GM12878 (cell line): Measurements from ENCODE around the gene BEST2. TPM values are rescaled to one million over a fixed set of nuclear protein-coding genes. Genes with fewer than 3 reads are reported as not detected.

Source experiments
- ATAC-seq: fragments of 200-7000 bp; cut with Tn5 transposase; 3 replicates; pipeline ENCODE4 v1.9.1; 2020; ENCODE audit warnings: mild to moderate bottlenecking, moderate library complexity
- BruUV-seq: library from RNA; stranded (reverse); fragments of 400-500 nt; replicated peaks from 2 replicates; lab custom pipeline; 2021; lab: Mats Ljungman, UMichigan
- CTCF ChIA-PET: fragments of 300-600 bp; sonication (Branson Sonifier 250); formaldehyde crosslinking; extraction: SDS; loops from one replicate; lab custom pipeline; 2021; ENCODE audit warnings: inconsistent platforms; lab: Yijun Ruan, JAX
- POLR2A ChIA-PET: fragments of 350-600 bp; formaldehyde crosslinking; extraction: SDS; loops from one replicate; lab custom pipeline; 2021; ENCODE audit warnings: inconsistent platforms; lab: Charles Lee
- RAD21 ChIA-PET: fragments of 300-600 bp; sonication (Branson Sonifier 250); formaldehyde crosslinking; loops from one replicate; lab custom pipeline; 2023; ENCODE audit warnings: antibody characterized with exemption; ENCODE audit not compliant: unreplicated experiment; lab: Charles Lee
- SMC1A ChIA-PET: fragments of 300-600 bp; sonication (Branson Sonifier 250); formaldehyde crosslinking; loops from one replicate; lab custom pipeline; 2023; ENCODE audit not compliant: unreplicated experiment, uncharacterized antibody; lab: Charles Lee
- DNase-seq: peaks from one replicate; pipeline ENCODE4 v3.0.0-alpha.2; 2011; ENCODE audit warnings: low read depth, low spot score
- FAIRE-seq: peaks from 3 replicates; lab custom pipeline; 2011; peaks lifted over from hg19 to GRCh38; lab: Jason Lieb, UNC
- H2AFZ ChIP-seq: 2 replicates; pipeline ENCODE4 v1.6.0; 2011; ENCODE audit warnings: low read depth, low read length, control low read depth; ENCODE audit not compliant: control insufficient read depth
- H3K27ac ChIP-seq: 2 replicates; pipeline ENCODE4 v1.5.1; 2011; ENCODE audit warnings: control low read depth; ENCODE audit not compliant: control insufficient read depth, insufficient read depth
- H3K27me3 ChIP-seq, 2 experiments: replicated peaks in 1 of 2; 2 replicates each; pipeline versions ENCODE4 v1.6.0 to v1.6.1; 2011; ENCODE audit warnings: low read length in 1 of 2; ENCODE audit not compliant: control insufficient read depth in 2 of 2, insufficient read depth in 2 of 2
- H3K36me3 ChIP-seq, 2 experiments: 2 replicates each; pipeline ENCODE4 v1.5.1; 2011; ENCODE audit warnings: low read length in 1 of 2; ENCODE audit not compliant: control insufficient read depth in 2 of 2, insufficient read depth in 2 of 2
- H3K4me1 ChIP-seq: 2 replicates; pipeline ENCODE4 v1.6.1; 2011; ENCODE audit warnings: mild to moderate bottlenecking, low read length, moderate library complexity, mixed read lengths; ENCODE audit not compliant: control insufficient read depth, insufficient read depth
- H3K4me2 ChIP-seq: 2 replicates; pipeline ENCODE4 v1.6.0; 2011; ENCODE audit warnings: control low read depth; ENCODE audit not compliant: control insufficient read depth, insufficient read depth
- H3K4me3 ChIP-seq: fragments of 200-600 bp; sonication (generic); 2 replicates; pipeline ENCODE4 v1.5.1; 2016
- H3K79me2 ChIP-seq: 2 replicates; pipeline ENCODE4 v1.6.0; 2011; ENCODE audit warnings: low read length; ENCODE audit not compliant: control insufficient read depth, insufficient read depth
- H3K9ac ChIP-seq: 2 replicates; pipeline ENCODE4 v1.8.0; 2011; ENCODE audit warnings: low read length, control low read depth, mixed read lengths; ENCODE audit not compliant: control insufficient read depth, insufficient read depth
- H3K9me3 ChIP-seq: replicated peaks from 3 replicates; pipeline ENCODE4 v1.5.1; 2011; ENCODE audit warnings: mild to moderate bottlenecking, low read length; ENCODE audit not compliant: control insufficient read depth, insufficient read depth
- H4K20me1 ChIP-seq: 2 replicates; pipeline ENCODE4 v1.6.0; 2011; ENCODE audit not compliant: control insufficient read depth, insufficient read depth
- CHD2 ChIP-seq: IDR thresholded peaks from 2 replicates; pipeline ENCODE4 v1.6.1; 2011; ENCODE audit warnings: low read depth, low read length, improper control_type of control experiment, borderline replicate concordance
- EZH2 ChIP-seq: IDR thresholded peaks from 2 replicates; pipeline ENCODE4 v1.6.1; 2012; ENCODE audit warnings: low read depth, mild to moderate bottlenecking, control low read depth, inconsistent platforms, low read length, borderline replicate concordance; ENCODE audit not compliant: control insufficient read depth
- NBN ChIP-seq: fragments of 450-650 bp; IDR thresholded peaks from 2 replicates; pipeline ENCODE4 v1.6.1; 2016
- SREBF2 ChIP-seq: IDR thresholded peaks from 2 replicates; pipeline ENCODE4 v1.6.1; 2012; ENCODE audit warnings: mild to moderate bottlenecking, low read length
- WGBS: methylation state at CpG from one replicate; pipeline ENCODE4 v1.1.6; 2016; ENCODE audit warnings: low lambda C conversion rate; ENCODE audit not compliant: insufficient replicate concordance, insufficient coverage; ENCODE audit errors: missing lambda C conversion rate; 5-methylcytosine and 5-hydroxymethylcytosine counted together
- in situ Hi-C: fragments of 300-500 bp; cut with MboI; formaldehyde crosslinking; loops from 9 replicates; pipeline ENCODE4 v1.14.3; 2018; ENCODE audit warnings: mixed read lengths
- intact Hi-C: fragments of 100-400 bp; cut with micrococcal nuclease; formaldehyde crosslinking; loops from one replicate; pipeline ENCODE4 v1.14.2; 2022; ENCODE audit not compliant: unreplicated experiment
- polyA plus RNA-seq, 11 experiments: library from polyadenylated mRNA; depleted of rRNA in 4 of 11; unstranded in 6 of 11; stranded (reverse) in 5 of 11; fragments of >200 nt; fragmentation: Nextera tagmentation in 4 of 11; fragmentation: Illumina TruSeq in 1 of 11; extraction: Ambion mirVana in 4 of 11; extraction: Trizol in 1 of 11; gene quantifications; 1 replicate in 1 of 11; 2 replicates in 10 of 11; pipeline versions ENCODE4 v1.2.1 to v1.2.3, GENCODE V29; 2011 to 2016; ENCODE audit warnings: inconsistent platforms in 2 of 11, missing spikeins in 2 of 11, low read depth in 1 of 11
- total RNA-seq, 4 experiments: library from RNA; depleted of rRNA in 3 of 4; stranded (reverse); fragments of >200 nt in 3 of 4; fragmentation: Illumina TruSeq in 1 of 4; extraction: Trizol in 1 of 4; gene quantifications; 2 replicates each; pipeline versions ENCODE4 v1.2.1 to v1.2.3, GENCODE V29; 2013 to 2021
- TF ChIP-seq, protein P1 (sequence below): fragments of 450-650 bp; IDR thresholded peaks from 2 replicates; pipeline ENCODE4 v1.6.1; 2017; ENCODE audit warnings: borderline replicate concordance
- TF ChIP-seq, protein P2 (sequence below): fragments of 450-650 bp; formaldehyde crosslinking; IDR thresholded peaks from 2 replicates; pipeline ENCODE4 v1.4.0; 2020; ENCODE audit warnings: mild to moderate bottlenecking, moderate library complexity
- TF ChIP-seq, protein P3 (sequence below): IDR thresholded peaks from 2 replicates; pipeline ENCODE4 v1.6.1; 2011; ENCODE audit warnings: low read depth, low read length, improper control_type of control experiment, borderline replicate concordance
- TF ChIP-seq, protein P4 (sequence below): fragments of 150-350 bp; IDR thresholded peaks from 2 replicates; pipeline ENCODE4 v1.6.1; 2016; ENCODE audit warnings: low read depth, low read length
- TF ChIP-seq, protein P5 (sequence below): fragments of 450-650 bp; IDR thresholded peaks from 2 replicates; pipeline ENCODE4 v1.6.1; 2017; ENCODE audit warnings: mild to moderate bottlenecking

Gene BEST2
- total and polyA plus RNA-seq, 10 of the 15 experiments (the other 5 are each of a cell fraction or from before 2014, with no cell fraction given), result not detected

DNA sequence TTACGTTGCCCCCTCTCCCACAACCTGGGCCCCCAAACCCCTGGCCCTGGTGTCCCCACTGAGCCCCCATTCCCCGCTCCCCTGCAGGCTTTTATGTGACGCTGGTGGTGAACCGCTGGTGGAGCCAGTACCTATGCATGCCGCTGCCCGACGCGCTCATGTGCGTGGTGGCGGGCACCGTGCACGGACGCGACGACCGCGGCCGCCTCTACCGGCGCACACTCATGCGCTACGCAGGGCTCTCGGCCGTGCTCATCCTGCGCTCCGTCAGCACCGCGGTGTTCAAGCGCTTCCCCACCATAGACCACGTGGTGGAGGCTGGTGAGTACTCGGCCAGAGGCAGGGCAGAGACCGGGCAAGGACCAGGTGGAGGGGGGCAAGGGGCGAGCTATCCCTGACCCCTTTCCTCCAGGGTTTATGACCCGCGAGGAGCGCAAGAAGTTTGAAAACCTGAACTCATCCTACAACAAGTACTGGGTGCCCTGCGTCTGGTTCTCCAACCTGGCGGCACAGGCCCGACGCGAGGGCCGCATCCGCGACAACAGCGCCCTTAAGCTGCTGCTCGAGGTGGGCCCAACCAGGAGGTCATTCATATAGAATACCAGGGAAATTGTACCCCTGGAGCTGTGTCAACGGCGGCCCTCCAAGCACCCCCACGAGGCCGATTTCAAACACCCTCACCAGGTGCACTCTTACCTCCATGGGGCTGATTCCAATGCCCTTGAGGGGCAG, 3.0 kb downstream of the BEST2 start:
- intact Hi-C loops, result loop anchor here (5.0 kb wide), 1 partner anchor 192 kb away; no protein-coding TSS in a partner anchor
- Histone ChIP-seq H3K4me2 (no peak overlapping the region), H3K27ac (no peak overlapping the region), H3K4me1 (no peaks in the 10 kb centered on the region), H3K36me3 (no peaks in the 10 kb centered on the region), H3K4me3 (no peak overlapping the region), H3K27me3 (peaks cover 0 to 2% of the 10 kb centered on the region in 2 experiments; a peak in 1 of 4 replicates), H4K20me1 (no peaks in the 10 kb centered on the region), H3K9ac (no peak overlapping the region), H3K9me3 (no peaks in the 10 kb centered on the region), H2AFZ (no peak overlapping the region), H3K79me2 (no peaks in the 10 kb centered on the region)
- CTCF ChIA-PET, result interaction anchor here (1.8 to 17.0 kb wide), 4 partner anchors 12 to 93 kb away, joined by 5 to 426 read pairs (median 125); partner anchors contain the start of genes JUNB, PRDX2 and THSD8
- no TSS peak for BruUV-seq
- FAIRE-seq, result no peak
- in situ Hi-C loops, result no loop called here
- RAD21 ChIA-PET, result interaction anchor here (0.9 to 1.6 kb wide), 2 partner anchors 10 to 46 kb away, joined by 3 read pairs; no protein-coding TSS in a partner anchor
- no peak for ATAC-seq
- POLR2A ChIA-PET, result interaction anchor here (0.9 kb wide), 1 partner anchor 39 kb away, joined by 3 read pairs; no protein-coding TSS in a partner anchor
- SMC1A ChIA-PET, result interaction anchor here (0.6 kb wide), 1 partner anchor 28 kb away, joined by 3 read pairs; no protein-coding TSS in a partner anchor
- no peak for DNase-seq
- WGBS, result 81% methylated on average over 49 of the region's 50 CpGs
- TF ChIP-seq, protein P1, sequence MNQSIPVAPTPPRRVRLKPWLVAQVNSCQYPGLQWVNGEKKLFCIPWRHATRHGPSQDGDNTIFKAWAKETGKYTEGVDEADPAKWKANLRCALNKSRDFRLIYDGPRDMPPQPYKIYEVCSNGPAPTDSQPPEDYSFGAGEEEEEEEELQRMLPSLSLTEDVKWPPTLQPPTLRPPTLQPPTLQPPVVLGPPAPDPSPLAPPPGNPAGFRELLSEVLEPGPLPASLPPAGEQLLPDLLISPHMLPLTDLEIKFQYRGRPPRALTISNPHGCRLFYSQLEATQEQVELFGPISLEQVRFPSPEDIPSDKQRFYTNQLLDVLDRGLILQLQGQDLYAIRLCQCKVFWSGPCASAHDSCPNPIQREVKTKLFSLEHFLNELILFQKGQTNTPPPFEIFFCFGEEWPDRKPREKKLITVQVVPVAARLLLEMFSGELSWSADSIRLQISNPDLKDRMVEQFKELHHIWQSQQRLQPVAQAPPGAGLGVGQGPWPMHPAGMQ, result no peak
- TF ChIP-seq, protein P2, sequence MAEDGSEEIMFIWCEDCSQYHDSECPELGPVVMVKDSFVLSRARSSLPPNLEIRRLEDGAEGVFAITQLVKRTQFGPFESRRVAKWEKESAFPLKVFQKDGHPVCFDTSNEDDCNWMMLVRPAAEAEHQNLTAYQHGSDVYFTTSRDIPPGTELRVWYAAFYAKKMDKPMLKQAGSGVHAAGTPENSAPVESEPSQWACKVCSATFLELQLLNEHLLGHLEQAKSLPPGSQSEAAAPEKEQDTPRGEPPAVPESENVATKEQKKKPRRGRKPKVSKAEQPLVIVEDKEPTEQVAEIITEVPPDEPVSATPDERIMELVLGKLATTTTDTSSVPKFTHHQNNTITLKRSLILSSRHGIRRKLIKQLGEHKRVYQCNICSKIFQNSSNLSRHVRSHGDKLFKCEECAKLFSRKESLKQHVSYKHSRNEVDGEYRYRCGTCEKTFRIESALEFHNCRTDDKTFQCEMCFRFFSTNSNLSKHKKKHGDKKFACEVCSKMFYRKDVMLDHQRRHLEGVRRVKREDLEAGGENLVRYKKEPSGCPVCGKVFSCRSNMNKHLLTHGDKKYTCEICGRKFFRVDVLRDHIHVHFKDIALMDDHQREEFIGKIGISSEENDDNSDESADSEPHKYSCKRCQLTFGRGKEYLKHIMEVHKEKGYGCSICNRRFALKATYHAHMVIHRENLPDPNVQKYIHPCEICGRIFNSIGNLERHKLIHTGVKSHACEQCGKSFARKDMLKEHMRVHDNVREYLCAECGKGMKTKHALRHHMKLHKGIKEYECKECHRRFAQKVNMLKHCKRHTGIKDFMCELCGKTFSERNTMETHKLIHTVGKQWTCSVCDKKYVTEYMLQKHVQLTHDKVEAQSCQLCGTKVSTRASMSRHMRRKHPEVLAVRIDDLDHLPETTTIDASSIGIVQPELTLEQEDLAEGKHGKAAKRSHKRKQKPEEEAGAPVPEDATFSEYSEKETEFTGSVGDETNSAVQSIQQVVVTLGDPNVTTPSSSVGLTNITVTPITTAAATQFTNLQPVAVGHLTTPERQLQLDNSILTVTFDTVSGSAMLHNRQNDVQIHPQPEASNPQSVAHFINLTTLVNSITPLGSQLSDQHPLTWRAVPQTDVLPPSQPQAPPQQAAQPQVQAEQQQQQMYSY, result no peak
- TF ChIP-seq SREBF2, result no peak
- TF ChIP-seq, protein P3, sequence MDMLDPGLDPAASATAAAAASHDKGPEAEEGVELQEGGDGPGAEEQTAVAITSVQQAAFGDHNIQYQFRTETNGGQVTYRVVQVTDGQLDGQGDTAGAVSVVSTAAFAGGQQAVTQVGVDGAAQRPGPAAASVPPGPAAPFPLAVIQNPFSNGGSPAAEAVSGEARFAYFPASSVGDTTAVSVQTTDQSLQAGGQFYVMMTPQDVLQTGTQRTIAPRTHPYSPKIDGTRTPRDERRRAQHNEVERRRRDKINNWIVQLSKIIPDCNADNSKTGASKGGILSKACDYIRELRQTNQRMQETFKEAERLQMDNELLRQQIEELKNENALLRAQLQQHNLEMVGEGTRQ, result no peak
- no peak for TF ChIP-seq CHD2
- TF ChIP-seq, protein P4, sequence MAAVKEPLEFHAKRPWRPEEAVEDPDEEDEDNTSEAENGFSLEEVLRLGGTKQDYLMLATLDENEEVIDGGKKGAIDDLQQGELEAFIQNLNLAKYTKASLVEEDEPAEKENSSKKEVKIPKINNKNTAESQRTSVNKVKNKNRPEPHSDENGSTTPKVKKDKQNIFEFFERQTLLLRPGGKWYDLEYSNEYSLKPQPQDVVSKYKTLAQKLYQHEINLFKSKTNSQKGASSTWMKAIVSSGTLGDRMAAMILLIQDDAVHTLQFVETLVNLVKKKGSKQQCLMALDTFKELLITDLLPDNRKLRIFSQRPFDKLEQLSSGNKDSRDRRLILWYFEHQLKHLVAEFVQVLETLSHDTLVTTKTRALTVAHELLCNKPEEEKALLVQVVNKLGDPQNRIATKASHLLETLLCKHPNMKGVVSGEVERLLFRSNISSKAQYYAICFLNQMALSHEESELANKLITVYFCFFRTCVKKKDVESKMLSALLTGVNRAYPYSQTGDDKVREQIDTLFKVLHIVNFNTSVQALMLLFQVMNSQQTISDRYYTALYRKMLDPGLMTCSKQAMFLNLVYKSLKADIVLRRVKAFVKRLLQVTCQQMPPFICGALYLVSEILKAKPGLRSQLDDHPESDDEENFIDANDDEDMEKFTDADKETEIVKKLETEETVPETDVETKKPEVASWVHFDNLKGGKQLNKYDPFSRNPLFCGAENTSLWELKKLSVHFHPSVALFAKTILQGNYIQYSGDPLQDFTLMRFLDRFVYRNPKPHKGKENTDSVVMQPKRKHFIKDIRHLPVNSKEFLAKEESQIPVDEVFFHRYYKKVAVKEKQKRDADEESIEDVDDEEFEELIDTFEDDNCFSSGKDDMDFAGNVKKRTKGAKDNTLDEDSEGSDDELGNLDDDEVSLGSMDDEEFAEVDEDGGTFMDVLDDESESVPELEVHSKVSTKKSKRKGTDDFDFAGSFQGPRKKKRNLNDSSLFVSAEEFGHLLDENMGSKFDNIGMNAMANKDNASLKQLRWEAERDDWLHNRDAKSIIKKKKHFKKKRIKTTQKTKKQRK, result no peak
- no peak for TF ChIP-seq EZH2
- TF ChIP-seq, protein P5, sequence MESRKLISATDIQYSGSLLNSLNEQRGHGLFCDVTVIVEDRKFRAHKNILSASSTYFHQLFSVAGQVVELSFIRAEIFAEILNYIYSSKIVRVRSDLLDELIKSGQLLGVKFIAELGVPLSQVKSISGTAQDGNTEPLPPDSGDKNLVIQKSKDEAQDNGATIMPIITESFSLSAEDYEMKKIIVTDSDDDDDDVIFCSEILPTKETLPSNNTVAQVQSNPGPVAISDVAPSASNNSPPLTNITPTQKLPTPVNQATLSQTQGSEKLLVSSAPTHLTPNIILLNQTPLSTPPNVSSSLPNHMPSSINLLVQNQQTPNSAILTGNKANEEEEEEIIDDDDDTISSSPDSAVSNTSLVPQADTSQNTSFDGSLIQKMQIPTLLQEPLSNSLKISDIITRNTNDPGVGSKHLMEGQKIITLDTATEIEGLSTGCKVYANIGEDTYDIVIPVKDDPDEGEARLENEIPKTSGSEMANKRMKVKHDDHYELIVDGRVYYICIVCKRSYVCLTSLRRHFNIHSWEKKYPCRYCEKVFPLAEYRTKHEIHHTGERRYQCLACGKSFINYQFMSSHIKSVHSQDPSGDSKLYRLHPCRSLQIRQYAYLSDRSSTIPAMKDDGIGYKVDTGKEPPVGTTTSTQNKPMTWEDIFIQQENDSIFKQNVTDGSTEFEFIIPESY, result no peak
- no peak for TF ChIP-seq NBN
